ENCODE results near the gene MYL4.

The MYL4 gene

DNA sequence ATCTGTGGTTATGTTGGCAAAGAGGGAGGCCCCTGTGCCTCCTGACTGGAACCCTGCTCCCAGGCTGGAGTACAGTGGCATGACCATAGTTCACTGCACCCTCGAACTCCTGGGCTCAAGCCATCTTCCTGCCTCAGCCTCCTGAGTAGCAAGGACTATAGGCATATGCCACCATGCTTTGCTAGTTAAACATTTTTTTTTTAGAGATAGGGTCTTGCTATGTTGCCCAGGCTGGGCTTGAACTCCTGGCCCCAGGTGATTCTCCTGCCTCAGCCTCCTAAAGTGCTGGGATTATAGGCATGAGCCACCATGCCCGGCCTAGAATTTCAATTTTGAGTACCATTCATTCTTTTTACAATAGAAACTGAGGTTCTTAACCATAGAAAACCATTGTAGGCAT is 23.3 kb downstream of the MYL4 start:
- no peak overlapping the region for H3K27ac ChIP-seq
- TF ChIP-seq ZFX (IDR thresholded peaks at IDR 0.05), result no peak
- no peak for TF ChIP-seq CTCF (conservative IDR thresholded peaks at IDR 0.05)

- H3K27ac ChIP-seq, result no peak overlapping the region
- TF ChIP-seq ZFX (IDR thresholded peaks at IDR 0.05) (no peak), CTCF (conservative IDR thresholded peaks at IDR 0.05) (no peak)
These were observed 26.4 kb downstream of the MYL4 start for GRCh38 chr17:47235506-47235905.

GRCh38 chr17:47235923-47236322 is 26.8 kb downstream of the MYL4 start:
- H3K27ac ChIP-seq, result no peak overlapping the region
- TF ChIP-seq CTCF (conservative IDR thresholded peaks at IDR 0.05), result no peak
- no peak for TF ChIP-seq ZFX (IDR thresholded peaks at IDR 0.05)

GRCh38 chr17:47237841-47238240 is 28.7 kb downstream of the MYL4 start:
- no peak overlapping the region for H3K27ac ChIP-seq
- TF ChIP-seq ZFX (IDR thresholded peaks at IDR 0.05) (no peak), CTCF (conservative IDR thresholded peaks at IDR 0.05) (no peak)

- TF ChIP-seq ZFX (IDR thresholded peaks at IDR 0.05) (no peak), CTCF (conservative IDR thresholded peaks at IDR 0.05) (no peak)
- no peak overlapping the region for H3K27ac ChIP-seq
These were observed 29.3 kb downstream of the MYL4 start for GRCh38 chr17:47238321-47239010.

- no peak for TF ChIP-seq ZFX (IDR thresholded peaks at IDR 0.05)
- no peak for TF ChIP-seq CTCF (conservative IDR thresholded peaks at IDR 0.05)
- no peak overlapping the region for H3K27ac ChIP-seq
These were observed 30.4 kb downstream of the MYL4 start for GRCh38 chr17:47239619-47239966.

GRCh38 chr17:47239967-47240651 is 31.0 kb downstream of the MYL4 start:
- TF ChIP-seq CTCF (conservative IDR thresholded peaks at IDR 0.05), result no peak
- TF ChIP-seq ZFX (IDR thresholded peaks at IDR 0.05), result no peak
- H3K27ac ChIP-seq, result no peak overlapping the region
